Measurements from ENCODE around the gene TRERF1.
"Not testable (repeated sequence)": the region's sequence is repeated elsewhere in the genome, so short reads cannot be mapped to it uniquely, and the experiment has no call there.

The TRERF1 gene

GRCh38 chr6:42200035-42200434 lies 251.7 kb downstream of the TRERF1 start:
- peak in 2 of 56 donors; percentile 9 to 17 for DNase-seq

GRCh38 chr6:42199106-42199981 lies 252.4 kb downstream of the TRERF1 start:
- peak in 1 of 56 donors; percentile 15 for DNase-seq

- DNase-seq: peak in 4 of 56 donors; percentile 4 to 42 (median 14)
These were observed 254.0 kb downstream of the TRERF1 start for GRCh38 chr6:42197555-42198362.

- DNase-seq: no peak
These were observed 256.3 kb downstream of the TRERF1 start for GRCh38 chr6:42195415-42195814.

GRCh38 chr6:42194056-42194455 lies 257.7 kb downstream of the TRERF1 start:
- no peak for DNase-seq

GRCh38 chr6:42193491-42193894 lies 258.2 kb downstream of the TRERF1 start:
- no peak for DNase-seq

GRCh38 chr6:42192385-42192784 lies 259.3 kb downstream of the TRERF1 start:
- DNase-seq: not testable (repeated sequence)

GRCh38 chr6:42190554-42191183 lies 261.1 kb downstream of the TRERF1 start:
- DNase-seq: no peak

GRCh38 chr6:42188406-42188805 lies 263.3 kb downstream of the TRERF1 start:
- no peak for DNase-seq

- DNase-seq: no peak
These were observed 266.1 kb downstream of the TRERF1 start for GRCh38 chr6:42185597-42185996.

- no peak for DNase-seq
These were observed 267.3 kb downstream of the TRERF1 start for GRCh38 chr6:42184475-42184874.

- no peak for DNase-seq
These were observed 269.6 kb downstream of the TRERF1 start for GRCh38 chr6:42182101-42182500.

- no peak for DNase-seq
These were observed 271.8 kb downstream of the TRERF1 start for GRCh38 chr6:42179945-42180313.

- DNase-seq: no peak
These were observed 272.3 kb downstream of the TRERF1 start for GRCh38 chr6:42179261-42179944.

GRCh38 chr6:42177514-42178364 lies 274.0 kb downstream of the TRERF1 start:
- peak in 8 of 56 donors; percentile 3 to 41 (median 20) for DNase-seq

- no peak for DNase-seq
These were observed 274.7 kb downstream of the TRERF1 start for GRCh38 chr6:42176981-42177380.

- no peak for DNase-seq
These were observed 275.9 kb downstream of the TRERF1 start for GRCh38 chr6:42175860-42176259.

Data from amygdala (tissue), 56 donors.